ENCODE data around the gene MTOR. TPM values are rescaled to one million over a fixed set of nuclear protein-coding genes. Genes with fewer than 3 reads are reported as not detected.
"Not testable (repeated sequence)": the region's sequence is repeated elsewhere in the genome, so short reads cannot be mapped to it uniquely, and the experiment has no call there.

The MTOR gene
- polyA plus RNA-seq, 10 donors: 21.1 to 31.6 (median 28.0) TPM

DNA sequence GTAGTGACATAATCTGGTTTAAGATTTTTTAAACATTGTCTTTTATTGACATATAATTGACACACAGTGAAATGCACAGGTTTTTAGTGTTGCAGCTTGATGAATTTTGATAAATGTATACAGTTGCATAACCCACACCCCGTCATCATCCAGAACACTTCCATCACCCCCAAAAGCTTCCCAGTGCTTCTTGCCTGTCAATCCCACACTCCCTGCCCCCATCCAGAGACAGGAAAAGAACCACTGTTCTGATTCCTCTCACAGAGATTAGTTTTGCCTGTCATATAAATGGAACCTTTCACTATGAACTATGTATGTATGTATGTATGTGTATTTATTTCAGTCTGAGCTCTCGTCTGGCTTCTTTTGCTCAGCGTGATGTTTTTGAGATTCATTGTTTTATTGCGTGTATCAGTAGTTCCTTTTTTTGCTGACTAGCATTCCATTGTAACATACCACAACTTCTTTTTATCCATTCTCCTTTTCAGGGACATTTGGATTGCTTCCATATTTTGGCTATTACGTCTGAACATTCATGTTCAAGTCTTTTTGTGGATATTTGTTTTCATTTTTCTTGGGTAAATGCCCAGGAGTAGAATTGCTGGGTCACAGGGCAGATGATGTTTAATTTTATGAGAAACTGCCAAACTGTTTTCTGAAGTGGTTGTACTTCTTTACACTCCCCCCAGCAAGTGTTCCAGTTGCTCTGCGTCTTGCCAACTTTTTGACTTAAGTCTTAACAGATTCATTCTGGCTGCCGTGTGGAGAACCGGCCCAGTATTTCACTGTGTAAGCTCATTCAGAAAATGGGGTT lies 19.4 kb upstream of the MTOR start:
- peak in 2 of 3 donors; percentile 38 to 82 for DNase-seq

DNA sequence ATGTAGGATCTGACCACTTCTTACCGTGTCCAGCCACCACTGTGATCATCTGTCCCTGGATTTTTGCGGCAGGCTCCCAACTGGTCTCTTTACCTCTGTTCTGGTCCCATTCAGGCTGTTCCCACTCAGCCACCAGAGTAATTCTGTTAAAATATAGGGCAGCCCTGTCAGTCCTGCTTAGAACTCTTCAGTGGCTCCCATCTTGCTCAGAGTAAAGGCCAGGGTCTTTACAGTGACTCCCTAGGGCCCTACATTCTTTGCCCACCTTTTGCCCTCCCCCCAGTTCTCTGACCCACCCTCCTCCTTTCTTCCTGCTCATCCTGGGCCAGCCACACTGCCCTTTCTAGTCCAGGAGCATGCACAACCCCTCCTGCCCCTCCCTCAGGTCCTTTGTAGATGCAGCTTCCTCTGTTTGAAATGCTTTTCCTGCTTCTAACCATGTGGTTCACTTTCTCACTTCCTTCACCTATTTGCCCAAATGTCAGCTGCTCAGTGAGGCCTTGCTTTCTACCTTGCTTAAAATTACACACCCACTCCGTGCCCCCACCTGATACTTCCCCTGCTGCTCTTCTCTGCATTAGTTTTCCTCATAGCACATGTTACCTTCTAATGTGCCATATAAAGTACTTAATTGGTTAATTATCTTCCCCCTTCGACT lies 18.5 kb upstream of the MTOR start:
- no peak for DNase-seq

DNA sequence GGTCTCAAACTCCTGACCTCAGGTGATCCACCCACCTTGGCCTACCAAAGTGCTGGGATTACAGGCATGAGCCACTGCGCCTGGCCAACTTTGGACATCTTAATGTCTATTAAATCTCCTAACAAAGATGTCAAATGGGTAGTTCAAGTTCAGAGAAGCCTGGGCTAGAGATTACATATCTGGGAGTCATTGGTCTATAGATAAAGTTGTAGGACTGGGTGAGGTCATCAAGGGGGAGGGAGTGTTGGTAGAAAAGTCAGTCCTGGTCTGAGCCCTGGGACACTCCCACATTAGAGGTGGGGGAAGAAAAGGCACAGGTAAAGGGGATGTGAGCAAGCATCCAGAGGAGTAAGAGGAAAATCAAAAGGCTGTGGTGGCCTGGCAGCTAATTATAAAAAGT lies 17.3 kb upstream of the MTOR start:
- no peak for DNase-seq

DNA sequence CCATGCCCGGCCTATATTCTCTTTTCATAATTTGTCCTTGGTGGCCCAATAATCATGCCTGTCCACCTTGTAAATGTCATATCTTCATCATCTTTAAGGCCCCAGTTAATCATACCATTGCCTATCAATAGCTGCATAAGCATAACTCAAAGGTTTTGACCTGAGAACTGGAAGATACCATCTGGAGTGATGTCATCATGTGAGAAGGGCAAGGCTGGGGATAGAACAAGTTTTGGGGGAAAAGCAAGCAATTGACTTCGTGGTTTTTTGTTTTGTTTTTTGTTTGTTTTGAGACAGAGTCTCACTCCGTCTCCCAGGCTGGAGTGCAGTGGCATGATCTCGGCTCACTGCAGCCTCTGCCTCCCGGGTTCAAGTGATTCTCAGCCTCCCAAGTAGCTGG lies 16.8 kb upstream of the MTOR start:
- no peak for DNase-seq

DNA sequence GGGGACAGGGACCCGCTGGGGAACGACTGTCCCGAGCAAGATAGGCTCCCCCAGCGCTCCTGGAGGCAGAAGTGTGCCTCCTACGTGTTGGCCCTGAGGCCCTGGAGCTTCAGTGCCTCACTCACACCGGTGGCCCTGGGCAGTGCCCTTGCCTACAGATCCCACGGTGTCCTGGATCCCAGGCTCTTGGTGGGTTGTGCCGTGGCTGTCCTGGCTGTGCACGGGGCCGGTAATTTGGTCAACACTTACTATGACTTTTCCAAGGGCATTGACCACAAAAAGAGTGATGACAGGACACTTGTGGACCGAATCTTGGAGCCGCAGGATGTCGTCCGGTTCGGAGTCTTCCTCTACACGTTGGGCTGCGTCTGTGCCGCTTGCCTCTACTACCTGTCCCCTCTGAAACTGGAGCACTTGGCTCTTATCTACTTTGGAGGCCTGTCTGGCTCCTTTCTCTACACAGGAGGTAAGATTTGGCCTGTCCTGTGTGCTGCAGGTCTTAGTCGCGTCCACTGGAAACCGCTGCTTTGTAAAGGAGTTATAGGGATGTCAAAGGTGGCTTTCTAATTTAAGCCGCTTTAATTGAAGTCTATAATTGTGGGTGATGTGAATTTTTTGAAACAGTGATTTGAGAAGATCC lies 11.4 kb upstream of the MTOR start:
- no peak for DNase-seq

DNA sequence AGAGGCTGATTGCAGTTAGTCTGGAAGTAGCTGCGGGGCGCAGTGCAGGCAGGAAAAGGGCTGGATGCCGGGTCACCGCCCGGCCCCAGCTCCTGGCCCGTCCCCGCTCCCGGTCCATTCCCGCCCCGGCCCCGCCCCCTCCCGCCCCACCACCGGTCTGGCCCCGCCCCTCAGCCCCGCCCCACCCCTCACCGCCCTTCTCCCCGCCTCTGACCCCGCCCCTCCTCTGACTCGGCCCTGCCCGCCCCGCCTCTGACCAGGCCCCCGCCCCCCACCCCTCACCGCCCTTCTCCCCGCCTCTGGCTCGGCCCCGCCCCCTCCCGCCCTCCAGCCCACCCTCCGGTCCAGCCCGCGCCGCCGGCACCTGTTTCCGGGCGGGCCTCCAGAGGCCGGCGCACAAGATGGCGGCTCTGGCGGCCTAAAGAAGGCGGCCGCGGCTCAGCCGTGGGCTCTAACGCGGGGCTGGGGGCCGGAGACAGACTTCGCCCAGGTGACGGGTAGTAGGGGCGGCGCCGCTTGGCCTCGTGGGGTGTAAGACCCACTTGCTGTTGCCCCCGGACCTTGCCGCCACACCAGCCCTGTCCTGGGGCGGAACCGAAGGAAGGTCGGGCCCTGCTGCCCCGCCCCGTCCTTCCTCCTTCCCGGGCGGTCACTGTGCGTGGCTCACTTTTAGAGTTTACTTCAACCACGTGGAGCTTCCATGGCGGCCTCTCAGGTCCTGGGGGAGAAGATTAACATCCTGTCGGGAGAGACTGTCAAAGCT lies 10.7 kb upstream of the MTOR start, which contains the start of gene UBIAD1:
TSS of gene UBIAD1 (plus strand) at position 367 of the 763 bp plus-strand sequence. CDS start at position 701, 334 bp downstream.
- DNase-seq: peak; percentile 89 to 96 (median 91)

DNA sequence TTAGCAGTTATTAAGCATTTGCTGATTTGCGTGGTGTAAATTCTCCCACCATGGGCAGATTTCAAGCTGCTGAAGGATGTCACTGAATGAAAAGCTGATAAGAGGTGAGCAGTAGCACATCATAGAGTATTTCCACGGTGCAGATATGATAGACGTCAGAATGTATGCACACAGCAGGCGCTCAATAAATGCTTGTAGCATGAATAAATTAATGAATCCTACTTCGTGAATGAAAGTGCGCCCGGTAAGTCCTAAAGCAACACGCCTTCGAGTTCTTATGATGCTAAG lies 10.1 kb upstream of the MTOR start:
- no peak for DNase-seq

DNA sequence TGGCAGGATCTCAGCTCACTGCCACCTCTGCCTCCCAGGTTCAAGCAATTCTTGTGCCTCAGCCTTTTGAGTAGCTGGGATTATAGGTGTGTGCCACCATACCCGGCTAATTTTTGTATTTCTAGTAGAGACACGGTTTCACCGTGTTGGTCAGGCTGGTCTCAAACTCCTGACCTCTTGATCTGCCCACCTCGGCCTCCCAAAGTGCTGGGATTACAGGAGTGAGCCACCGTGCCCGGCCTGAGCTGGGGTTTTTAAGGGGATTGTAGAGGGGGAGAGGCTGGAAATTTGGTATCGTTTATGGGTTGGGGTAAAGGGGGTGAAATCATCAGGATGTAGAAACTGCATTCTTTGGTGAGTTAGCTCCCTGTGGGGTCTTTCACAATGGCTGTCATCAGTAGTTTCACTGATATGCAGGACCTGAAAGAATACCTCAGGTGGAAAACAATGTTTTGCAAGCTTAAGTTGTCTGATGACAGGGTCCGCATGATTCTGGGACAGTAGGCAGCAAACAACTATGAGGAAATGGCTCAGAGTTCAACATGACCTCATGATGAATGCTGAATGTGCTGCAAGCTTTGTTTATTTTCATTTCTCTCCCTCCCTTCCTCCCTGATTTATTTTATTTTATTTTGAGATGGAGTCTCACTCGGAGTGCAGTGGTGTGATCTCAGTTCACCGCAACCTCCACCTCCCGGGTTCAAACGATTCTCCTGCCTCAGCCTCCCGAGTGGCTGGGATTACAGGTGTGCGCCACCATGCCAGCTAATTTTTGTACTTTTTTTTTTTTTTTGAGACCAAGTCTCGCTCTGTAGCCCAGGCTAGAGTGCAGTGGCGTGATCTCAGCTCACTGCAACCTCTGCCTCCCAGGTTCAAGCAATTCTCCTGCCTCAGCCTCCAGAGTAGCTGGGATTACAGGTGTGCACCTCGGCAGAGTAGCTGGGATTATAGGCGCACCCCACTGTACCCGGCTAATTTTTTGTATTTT lies 5.3 kb upstream of the MTOR start:
- not testable (repeated sequence) for DNase-seq

DNA sequence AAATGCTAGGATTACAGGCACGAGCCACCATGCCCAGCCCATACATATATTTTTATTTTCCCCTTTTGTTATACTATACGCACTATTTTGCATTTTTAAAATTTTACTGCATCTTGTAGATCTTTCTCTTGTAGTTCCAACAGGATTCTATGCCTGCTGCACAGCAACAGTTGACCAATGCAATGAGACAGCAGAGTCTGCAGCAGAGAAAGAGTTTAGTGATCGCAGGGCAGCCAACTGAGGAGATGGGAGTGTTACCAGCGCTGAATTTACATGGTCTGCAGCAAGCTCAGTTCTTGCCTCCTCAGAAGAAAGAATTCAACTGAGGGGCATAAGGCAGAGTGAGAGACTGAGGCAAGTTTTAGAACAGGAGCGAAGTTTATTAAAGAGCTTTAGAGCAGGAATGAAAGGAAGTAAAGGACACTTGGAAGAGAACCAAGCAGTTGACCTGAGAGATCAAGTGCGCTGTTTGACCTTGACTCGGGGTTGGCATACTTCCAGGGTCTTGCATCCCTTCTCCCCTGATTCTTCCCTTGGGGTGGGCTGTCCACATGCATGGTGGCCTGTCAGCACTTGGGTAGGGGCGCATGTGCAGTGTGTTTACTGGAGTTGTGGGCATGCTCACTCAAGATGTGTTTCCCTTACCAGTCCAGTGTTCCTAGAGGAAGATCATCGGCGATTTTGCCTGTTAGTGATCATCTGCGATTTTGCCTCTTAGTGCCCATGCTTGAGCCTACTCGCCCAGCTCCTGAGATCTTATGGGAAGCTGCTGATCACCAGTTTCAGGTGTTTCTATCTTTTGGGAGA lies 4.1 kb upstream of the MTOR start:
- no peak for DNase-seq

DNA sequence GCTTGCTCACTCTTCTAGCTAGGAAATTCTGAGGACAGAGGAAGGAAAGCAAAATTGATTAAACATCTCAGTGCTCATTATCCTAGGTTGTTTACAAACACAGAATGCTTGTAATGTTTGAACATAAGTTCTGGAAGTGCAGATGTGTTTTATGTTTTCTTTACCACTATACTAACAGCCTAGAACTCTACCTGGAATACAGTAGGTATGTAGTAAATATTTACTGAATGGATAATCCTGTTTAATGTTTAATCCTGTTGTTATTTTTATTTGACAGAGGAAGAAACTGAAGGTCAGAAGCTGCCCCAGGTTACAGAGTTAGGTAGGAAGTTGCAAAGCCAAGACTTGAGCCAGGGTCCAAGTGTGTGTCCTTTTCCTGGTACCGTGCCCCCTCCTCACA lies 6.1 kb downstream of the MTOR start:
- no peak for DNase-seq

DNA sequence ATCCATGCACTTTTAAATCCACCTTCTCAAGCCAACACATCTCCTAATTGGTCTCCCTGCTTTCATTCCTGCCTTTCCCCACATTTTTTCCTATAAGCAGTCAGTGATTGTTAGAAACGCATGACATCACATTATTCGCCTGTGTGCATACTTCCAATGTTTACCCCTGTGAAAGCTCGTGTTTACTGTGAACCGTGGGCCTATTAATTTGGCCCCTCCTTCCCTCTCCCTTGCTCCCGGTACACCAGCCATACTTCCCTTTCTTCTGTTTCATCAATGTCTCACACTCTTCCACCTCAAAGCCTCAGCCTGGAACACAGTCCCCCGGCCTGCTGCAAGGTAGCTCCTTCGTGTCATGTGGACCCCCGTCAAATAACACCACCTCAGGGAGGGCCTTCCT lies 9.1 kb downstream of the MTOR start:
- no peak for DNase-seq

DNA sequence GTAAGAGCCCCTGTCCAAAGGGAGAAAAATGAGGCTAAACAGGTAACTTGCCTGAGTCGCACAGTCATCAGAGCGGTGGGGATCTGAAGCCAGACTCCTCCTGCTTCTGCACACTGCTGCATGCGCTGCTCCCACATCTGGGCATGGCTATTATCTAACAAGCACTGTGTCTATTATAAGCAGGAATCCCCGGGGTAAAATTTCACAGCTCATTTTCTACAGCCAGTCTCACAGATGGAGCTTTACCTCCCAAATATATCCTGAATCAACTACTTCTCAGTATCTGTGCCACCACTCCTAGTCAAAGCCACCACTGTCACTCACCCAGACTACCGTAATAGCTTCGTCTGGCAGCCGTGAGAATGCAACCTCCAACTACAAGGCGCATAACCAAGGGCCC lies 9.8 kb downstream of the MTOR start:
- no peak for DNase-seq

DNA sequence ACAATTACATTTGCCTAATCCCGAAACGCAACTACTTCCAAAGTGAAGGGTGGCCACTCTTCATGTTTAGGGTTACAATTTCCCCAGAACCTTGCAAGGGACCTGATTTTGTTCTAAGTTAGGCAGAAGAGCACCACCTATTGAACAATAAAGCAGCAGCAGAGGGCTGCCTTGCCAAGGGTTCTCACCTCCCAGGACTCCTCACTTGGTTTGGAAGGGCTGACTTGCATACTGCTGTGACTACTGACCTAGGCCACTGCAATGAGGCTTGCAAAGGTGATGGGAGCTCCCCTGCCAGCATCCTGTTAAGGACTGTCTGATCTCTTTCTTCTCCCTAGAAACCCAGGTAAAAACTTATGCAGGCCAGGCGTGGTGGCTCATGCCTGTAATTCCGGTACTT lies 14.2 kb downstream of the MTOR start:
- DNase-seq: no peak

DNA sequence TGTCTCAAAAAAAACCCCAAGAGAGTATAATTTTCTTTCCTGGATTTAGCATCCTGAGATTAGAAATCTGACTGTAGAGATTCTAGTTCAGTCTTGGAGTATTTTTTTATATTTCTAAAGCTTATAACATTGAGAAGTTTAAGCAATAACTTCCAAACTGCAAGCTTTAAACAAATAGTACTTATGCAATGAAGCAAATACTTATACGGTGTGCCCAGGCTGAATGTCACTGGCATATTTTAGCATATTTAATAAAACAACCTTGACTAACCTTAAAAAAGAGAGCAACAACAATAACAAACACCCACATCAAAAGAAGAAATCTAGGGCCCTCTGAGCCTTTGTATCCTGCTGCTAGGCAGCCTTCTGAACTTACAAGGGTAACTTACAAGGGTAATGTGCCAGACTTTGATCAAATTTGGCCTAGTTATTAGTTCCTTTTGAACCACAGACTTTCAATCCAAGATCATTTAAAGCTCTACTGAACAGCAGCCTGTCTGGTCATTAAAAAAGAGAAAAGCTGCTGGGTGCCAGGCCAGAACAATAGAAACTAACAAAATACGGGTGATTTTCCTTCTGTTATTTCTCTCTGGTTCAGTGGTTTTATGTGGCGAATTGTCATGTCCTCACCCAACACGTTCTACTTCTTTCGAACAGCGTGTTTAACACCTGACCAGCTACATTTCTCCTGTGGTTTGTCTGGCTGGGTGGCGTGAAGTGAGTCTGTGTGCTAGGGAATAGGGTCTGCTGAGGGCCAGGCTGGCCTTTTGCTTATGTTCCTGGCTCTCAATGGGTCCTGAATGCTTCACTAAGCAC lies 16.2 kb downstream of the MTOR start:
- no peak for DNase-seq

DNA sequence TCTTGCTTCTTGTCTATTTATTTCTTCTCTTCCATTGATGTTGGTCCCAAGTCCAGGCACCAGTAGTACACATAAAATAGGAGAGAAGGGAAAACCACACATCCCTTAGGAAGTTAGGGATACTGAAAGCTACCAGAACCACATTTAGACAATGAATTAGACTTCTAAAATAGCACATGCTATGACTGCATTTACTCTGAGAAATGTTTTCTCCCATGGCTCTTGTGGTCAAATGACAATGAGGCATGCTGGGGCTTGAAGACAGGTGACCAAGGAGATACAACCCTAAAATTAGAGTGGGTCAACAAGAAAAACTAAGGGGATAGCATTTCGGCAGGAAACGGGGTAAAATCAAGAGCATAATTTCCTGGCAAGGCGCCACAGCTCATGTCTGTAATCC lies 17.1 kb downstream of the MTOR start:
- DNase-seq: no peak

DNA sequence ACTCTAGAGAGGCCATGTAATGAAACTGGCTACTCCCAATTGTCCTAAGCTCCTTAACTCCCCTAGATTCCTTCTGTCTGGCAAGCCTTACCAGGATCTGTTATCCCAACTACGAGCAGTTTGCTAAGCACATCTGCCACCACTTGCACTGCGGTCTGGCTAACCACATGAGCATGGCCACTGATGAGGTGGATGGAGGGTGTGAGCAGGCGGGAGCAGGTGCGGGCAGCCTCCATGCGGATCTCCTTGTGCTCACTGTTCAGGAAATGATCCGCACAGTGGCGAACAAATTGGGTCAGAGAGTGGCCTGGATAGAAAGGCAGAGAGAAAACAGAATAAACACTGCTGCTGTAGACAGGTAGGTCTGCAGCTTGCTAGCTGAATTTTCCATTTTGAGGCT lies 24.0 kb downstream of the MTOR start:
- DNase-seq: no peak

DNA sequence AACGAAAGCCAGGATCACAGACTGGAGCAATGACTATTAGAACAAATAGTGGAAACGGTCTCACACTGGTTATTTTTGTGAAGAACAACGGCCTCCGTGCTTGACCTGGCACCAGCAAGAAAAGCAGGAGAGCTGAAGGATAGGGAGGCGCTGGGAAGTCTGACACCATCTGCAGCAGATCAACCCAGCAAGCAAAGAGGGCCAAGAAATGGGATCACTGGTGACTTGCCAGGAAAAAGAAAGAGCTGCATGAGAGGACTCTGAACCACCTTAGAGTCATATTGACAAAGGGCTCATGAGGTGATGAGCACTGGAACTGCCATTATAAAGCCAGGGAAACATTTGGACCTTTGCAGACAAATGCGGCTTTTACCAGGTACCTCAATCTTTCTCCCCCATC lies 25.0 kb downstream of the MTOR start:
- no peak for DNase-seq

DNA sequence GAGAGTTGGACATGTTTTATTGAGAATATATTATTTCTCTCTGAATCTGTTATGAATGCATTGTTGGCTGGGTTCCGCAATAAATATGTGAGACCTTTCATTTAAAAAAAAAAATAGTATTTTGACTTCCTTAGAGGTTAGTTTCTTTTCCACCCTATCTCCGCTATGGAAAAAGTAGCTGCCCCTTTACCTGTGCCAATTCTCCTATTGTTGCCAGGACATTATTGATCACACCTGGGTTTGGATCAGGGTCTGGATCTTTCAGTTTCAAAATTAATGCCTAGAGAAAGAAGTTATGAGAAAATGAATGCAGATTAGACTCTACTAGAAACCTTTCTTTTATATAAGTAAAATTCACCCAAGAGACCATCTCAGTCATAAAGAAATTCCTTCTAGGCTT lies 29.1 kb downstream of the MTOR start:
- no peak for DNase-seq

DNA sequence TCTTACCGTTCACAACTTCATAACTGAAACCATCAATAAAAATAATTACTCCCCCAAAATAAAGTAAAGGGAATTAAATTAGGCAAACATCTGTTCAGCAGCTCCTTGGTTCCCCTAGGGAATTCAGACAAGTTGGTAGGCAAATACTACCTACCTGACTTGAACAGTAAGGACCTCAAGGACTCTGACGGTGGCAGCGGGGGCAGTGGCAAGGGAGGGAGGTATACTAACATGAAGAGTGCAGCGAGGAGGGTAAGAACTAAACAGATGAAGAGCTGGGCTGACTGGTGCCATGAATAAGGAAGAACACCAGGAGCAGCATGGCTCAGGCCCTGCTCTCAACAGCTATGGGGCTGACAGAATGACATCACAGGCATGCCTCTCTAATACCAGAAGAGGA lies 33.1 kb downstream of the MTOR start:
- DNase-seq: no peak

Data from muscle of back (tissue), 11 donors.